Sigmoid colon (tissue), 4 donors: Measurements from ENCODE around the gene UBR3.

Experiments used
- CTCF ChIP-seq, 4 experiments: fragments of 450-650 bp in 3 of 4; fragments of 200-600 bp in 1 of 4; IDR thresholded peaks; one replicate each; pipeline ENCODE4 v1.5.1; 2016 to 2019; ENCODE audit warnings: antibody characterized with exemption in 4 of 4, mild to moderate bottlenecking in 3 of 4, moderate library complexity in 2 of 4
- EP300 ChIP-seq, 4 donors: sonication (generic); formaldehyde crosslinking; IDR thresholded peaks; one replicate each; pipeline ENCODE4 v1.6.1; 2017; ENCODE audit warnings: antibody characterized with exemption in 4 of 4

DNA sequence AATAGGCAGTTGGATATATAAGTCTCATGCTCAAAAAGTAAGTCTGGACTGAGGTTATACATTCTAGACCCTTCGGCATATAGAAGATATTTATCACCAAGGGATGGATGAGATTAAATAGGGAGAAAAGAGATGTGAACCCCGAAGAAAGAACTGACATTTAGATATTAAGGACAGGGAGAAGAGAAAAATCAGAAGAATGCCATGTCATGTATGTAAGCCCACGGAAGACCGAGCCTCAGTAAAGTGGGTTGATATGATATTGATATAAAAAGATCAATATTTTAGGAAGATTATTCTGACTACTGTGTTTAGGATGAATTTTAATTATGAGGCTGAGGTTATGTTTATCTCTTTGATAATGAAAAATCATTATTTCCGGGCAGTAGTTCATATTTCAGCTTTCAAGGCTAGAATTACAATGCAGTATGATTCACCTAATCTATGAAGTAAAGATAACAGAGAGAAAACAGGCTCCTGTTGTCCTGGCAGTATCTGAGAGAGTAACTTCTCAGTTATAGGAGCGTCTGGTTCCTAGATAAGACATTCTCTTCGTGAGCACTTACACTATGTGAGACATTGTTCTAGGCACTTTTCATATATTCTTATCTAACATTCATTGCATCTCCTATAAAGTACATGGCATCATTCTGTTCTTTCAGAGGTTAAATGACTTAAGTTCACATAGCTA is 83.0 kb downstream of the UBR3 start:
- TF ChIP-seq CTCF (IDR thresholded peaks at IDR 0.05) (no peak), EP300 (IDR thresholded peaks at IDR 0.05) (no peak)
